Stimulated activated CD4-positive, alpha-beta T cell treated with anti-CD3 and anti-CD28 coated beads, Interleukin-4, amount 100 ng/mL, for 1 hour (primary cell): ENCODE data around the gene KLHL42.
A peak's percentile ranks its signal among the peaks of the same experiment; 100 is the strongest.
"Not testable (repeated sequence)": the region's sequence is repeated elsewhere in the genome, so short reads cannot be mapped to it uniquely, and the experiment has no call there.

Experiments
- DNase-seq: peaks from one replicate; pipeline ENCODE4 v3.0.0-alpha.2; 2020

KLHL42 gene

GRCh38 chr12:27821259-27821973 is 41.4 kb downstream of the KLHL42 start:
- no peak for DNase-seq

- DNase-seq, result peak; percentile 60
Observed at GRCh38 chr12:27822076-27822712, 42.2 kb downstream of the KLHL42 start.

- DNase-seq, result no peak
Observed at GRCh38 chr12:27823038-27823437, 43.0 kb downstream of the KLHL42 start.

GRCh38 chr12:27824126-27824842 is 44.3 kb downstream of the KLHL42 start:
- DNase-seq, result no peak

- DNase-seq, result no peak
Observed at GRCh38 chr12:27826076-27826475, 46.0 kb downstream of the KLHL42 start.

- DNase-seq, result no peak
Observed at GRCh38 chr12:27828196-27828595, 48.2 kb downstream of the KLHL42 start.

GRCh38 chr12:27838543-27839185 is 58.6 kb downstream of the KLHL42 start:
- no peak for DNase-seq

- no peak for DNase-seq
Observed at GRCh38 chr12:27840229-27840999, 60.4 kb downstream of the KLHL42 start.

- no peak for DNase-seq
Observed at GRCh38 chr12:27841392-27841882, 61.4 kb downstream of the KLHL42 start.

- no peak for DNase-seq
Observed at GRCh38 chr12:27843714-27844245, 63.7 kb downstream of the KLHL42 start.

- no peak for DNase-seq
Observed at GRCh38 chr12:27844366-27845090, 64.5 kb downstream of the KLHL42 start.

- no peak for DNase-seq
Observed at GRCh38 chr12:27845187-27845586, 65.2 kb downstream of the KLHL42 start.

GRCh38 chr12:27845706-27846105 is 65.7 kb downstream of the KLHL42 start:
- not testable (repeated sequence) for DNase-seq

GRCh38 chr12:27847293-27847692 is 67.3 kb downstream of the KLHL42 start:
- not testable (repeated sequence) for DNase-seq

- no peak for DNase-seq
Observed at GRCh38 chr12:27851311-27851710, 71.3 kb downstream of the KLHL42 start.

- no peak for DNase-seq
Observed at GRCh38 chr12:27852117-27852516, 72.1 kb downstream of the KLHL42 start.
